Thyroid gland (tissue), 4 donors: Measurements from ENCODE around the gene DOCK8. TPM values are rescaled to one million over a fixed set of nuclear protein-coding genes. Genes with fewer than 3 reads are reported as not detected.

Experiments
- DNase-seq, 2 donors: peaks; one replicate each; pipeline ENCODE4 v3.0.0-alpha.2; 2019
- H3K27ac ChIP-seq, 3 donors: fragments of 200-600 bp; sonication (generic); 1 replicate in 2 of 3; 2 replicates in 1 of 3; pipeline ENCODE4 v1.5.1; 2016 to 2019; ENCODE audit warnings: mild to moderate bottlenecking in 1 of 3, moderate library complexity in 1 of 3
- H3K27me3 ChIP-seq: fragments of 200-600 bp; sonication (generic); one replicate; pipeline ENCODE4 v1.5.1; 2019
- H3K36me3 ChIP-seq, 2 donors: fragments of 200-600 bp; sonication (generic); one replicate each; pipeline ENCODE4 v1.5.1; 2016 to 2019
- H3K4me1 ChIP-seq, 2 donors: fragments of 200-600 bp; sonication (generic); one replicate each; pipeline ENCODE4 v1.5.1; 2017 to 2019
- H3K4me3 ChIP-seq, 3 donors: fragments of 200-600 bp; sonication (generic); replicated peaks in 1 of 3; 1 replicate in 2 of 3; 2 replicates in 1 of 3; pipeline ENCODE4 v1.5.1; 2016; ENCODE audit warnings: mild to moderate bottlenecking in 1 of 3
- H3K9me3 ChIP-seq: fragments of 200-600 bp; sonication (generic); one replicate; pipeline ENCODE4 v1.5.1; 2017
- POLR2A ChIP-seq, 2 donors: fragments of 450-650 bp; IDR thresholded peaks; one replicate each; pipeline ENCODE4 v1.6.1; 2017; ENCODE audit warnings: antibody characterized with exemption in 2 of 2, mild to moderate bottlenecking in 2 of 2, moderate library complexity in 1 of 2
- WGBS, 2 donors: methylation state at CpG; one replicate each; pipeline ENCODE4 v1.1.5; 2017; 5-methylcytosine and 5-hydroxymethylcytosine counted together
- intact Hi-C: fragments of 100-400 bp; cut with DNase I; formaldehyde crosslinking; loops from one replicate; pipeline ENCODE4 v1.15.1; 2023
- total RNA-seq, 4 donors: library from RNA; depleted of rRNA; stranded (reverse); fragments of >200 nt; gene quantifications; one replicate each; pipeline ENCODE4 v1.2.3, GENCODE V29; 2016
- TF ChIP-seq, protein P1 (sequence below), 6 experiments: fragments of 200-600 bp in 3 of 6; fragments of 450-650 bp in 3 of 6; sonication (generic) in 3 of 6; IDR thresholded peaks; one replicate each; pipeline ENCODE4 v1.5.1; 2016 to 2019; ENCODE audit warnings: antibody characterized with exemption in 6 of 6, mild to moderate bottlenecking in 2 of 6, inconsistent platforms in 1 of 6, moderate library complexity in 1 of 6

The DOCK8 gene
- total RNA-seq, 4 donors from 2014 or later: 10.1 to 19.5 (median 16.0) TPM

- H3K4me1 ChIP-seq: peaks cover 0 to 8% of the 10 kb centered on the region in 2 donors
- H3K27ac ChIP-seq: no peak overlapping the region
- H3K4me3 ChIP-seq: no peak overlapping the region
- no peaks in the 10 kb centered on the region for H3K9me3 ChIP-seq
- DNase-seq: no peak
- no peaks in the 10 kb centered on the region for H3K27me3 ChIP-seq
- intact Hi-C loops: no loop called here
- whole genome bisulfite sequencing, 2 donors: 69% methylated on average over 1 of the region's 1 CpG
- H3K36me3 ChIP-seq: no peaks in the 10 kb centered on the region
- TF ChIP-seq, protein P1, sequence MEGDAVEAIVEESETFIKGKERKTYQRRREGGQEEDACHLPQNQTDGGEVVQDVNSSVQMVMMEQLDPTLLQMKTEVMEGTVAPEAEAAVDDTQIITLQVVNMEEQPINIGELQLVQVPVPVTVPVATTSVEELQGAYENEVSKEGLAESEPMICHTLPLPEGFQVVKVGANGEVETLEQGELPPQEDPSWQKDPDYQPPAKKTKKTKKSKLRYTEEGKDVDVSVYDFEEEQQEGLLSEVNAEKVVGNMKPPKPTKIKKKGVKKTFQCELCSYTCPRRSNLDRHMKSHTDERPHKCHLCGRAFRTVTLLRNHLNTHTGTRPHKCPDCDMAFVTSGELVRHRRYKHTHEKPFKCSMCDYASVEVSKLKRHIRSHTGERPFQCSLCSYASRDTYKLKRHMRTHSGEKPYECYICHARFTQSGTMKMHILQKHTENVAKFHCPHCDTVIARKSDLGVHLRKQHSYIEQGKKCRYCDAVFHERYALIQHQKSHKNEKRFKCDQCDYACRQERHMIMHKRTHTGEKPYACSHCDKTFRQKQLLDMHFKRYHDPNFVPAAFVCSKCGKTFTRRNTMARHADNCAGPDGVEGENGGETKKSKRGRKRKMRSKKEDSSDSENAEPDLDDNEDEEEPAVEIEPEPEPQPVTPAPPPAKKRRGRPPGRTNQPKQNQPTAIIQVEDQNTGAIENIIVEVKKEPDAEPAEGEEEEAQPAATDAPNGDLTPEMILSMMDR (IDR thresholded peaks at IDR 0.05): no peak
- no peak for TF ChIP-seq POLR2A (IDR thresholded peaks at IDR 0.05)
Observed at GRCh38 chr9:257957-258356, 43.3 kb downstream of the DOCK8 start.

DNA sequence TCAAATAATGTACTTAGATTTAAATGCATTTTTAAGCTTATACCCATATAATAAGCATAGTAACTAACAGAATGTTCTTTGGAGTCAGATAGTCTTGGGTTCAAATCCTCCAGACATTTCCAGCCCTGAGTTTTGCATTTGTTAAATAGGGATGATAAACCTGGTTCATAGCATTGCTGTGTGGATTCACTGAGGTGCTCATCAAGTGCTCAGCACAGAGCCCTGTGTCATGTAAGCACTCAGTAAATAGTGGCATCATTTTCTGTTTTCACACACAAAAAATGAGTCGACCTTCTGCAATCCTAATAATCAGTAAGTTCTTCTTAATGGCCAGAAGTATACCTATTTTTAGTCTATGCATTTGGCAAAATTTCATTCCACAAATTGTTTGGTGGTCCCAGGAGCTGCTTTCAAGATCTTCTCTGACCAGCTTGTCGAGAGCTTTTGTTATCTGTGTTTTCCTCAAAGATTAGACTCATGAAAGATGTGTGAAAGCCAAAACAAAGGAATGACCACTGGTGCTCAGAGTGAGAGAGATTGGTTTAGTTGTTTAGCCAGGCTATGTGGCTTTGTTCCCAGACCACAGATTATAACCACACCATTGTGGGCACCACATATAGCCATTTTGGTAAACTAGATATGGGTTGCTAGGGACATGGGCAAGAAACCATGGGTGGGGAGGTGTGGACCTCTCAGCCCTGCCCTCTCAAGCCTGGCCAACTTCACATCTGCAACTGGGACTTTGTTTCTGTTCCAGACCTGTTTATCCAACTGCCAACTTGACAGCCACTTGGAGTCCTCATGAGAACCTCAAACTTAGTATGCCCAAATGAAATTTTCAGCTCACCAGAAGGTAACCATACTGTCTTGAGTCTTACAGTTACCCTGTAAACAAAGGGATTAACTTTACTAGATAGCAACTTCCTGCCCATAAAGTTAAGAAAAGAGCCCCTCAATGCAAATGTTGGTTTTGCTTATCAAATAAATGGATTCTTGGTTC, 45.0 kb downstream of the DOCK8 start:
- H3K4me3 ChIP-seq: no peak overlapping the region
- TF ChIP-seq POLR2A (IDR thresholded peaks at IDR 0.05): no peak
- TF ChIP-seq, protein P1 (IDR thresholded peaks at IDR 0.05): no peak
- no peaks in the 10 kb centered on the region for H3K4me1 ChIP-seq
- no peaks in the 10 kb centered on the region for H3K36me3 ChIP-seq
- no peaks in the 10 kb centered on the region for H3K27me3 ChIP-seq
- no peaks in the 10 kb centered on the region for H3K9me3 ChIP-seq
- intact Hi-C loops: no loop called here
- WGBS, 2 donors: 75 to 79% methylated on average over 2 of the region's 2 CpGs
- DNase-seq: no peak
- H3K27ac ChIP-seq: no peak overlapping the region

DNA sequence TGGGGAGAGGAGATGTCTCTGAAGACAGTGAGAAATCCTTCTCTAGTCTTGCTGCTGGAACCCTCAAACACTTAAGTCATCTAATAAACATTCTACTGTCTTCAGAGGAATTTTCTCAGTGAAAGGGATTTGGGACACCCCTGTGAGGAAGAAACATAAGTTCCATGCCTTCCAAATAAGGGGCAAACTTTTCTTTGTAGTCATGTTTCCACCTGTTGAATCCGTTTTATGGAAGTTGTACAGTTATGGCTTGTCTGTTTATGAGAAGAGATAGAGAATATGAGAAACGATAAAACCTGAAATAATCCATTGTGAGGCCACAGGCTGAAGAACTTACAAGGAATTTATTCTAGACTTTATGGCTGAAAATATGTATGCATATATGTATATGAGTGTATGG, 49.6 kb downstream of the DOCK8 start:
- TF ChIP-seq, protein P1 (IDR thresholded peaks at IDR 0.05): no peak
- no peak for TF ChIP-seq POLR2A (IDR thresholded peaks at IDR 0.05)
- no peak for DNase-seq
- no peaks in the 10 kb centered on the region for H3K4me1 ChIP-seq
- no peaks in the 10 kb centered on the region for H3K36me3 ChIP-seq
- H3K9me3 ChIP-seq: no peaks in the 10 kb centered on the region
- intact Hi-C loops: no loop called here
- H3K27me3 ChIP-seq: no peaks in the 10 kb centered on the region
- 65 to 76% methylated on average over 2 of the region's 2 CpGs for WGBS, 2 donors
- no peak overlapping the region for H3K4me3 ChIP-seq
- no peak overlapping the region for H3K27ac ChIP-seq

- Histone ChIP-seq H3K36me3 (no peaks in the 10 kb centered on the region), H3K4me1 (no peaks in the 10 kb centered on the region), H3K9me3 (no peaks in the 10 kb centered on the region), H3K27me3 (no peaks in the 10 kb centered on the region), H3K4me3 (no peak overlapping the region), H3K27ac (no peak overlapping the region)
- 79 to 84% methylated on average over 7 of the region's 7 CpGs for WGBS, 2 donors
- intact Hi-C loops: no loop called here
- DNase-seq: no peak
- no peak for TF ChIP-seq POLR2A (IDR thresholded peaks at IDR 0.05)
- TF ChIP-seq, protein P1 (IDR thresholded peaks at IDR 0.05): no peak
Observed at GRCh38 chr9:265209-265870, 50.7 kb downstream of the DOCK8 start.

- no peak for DNase-seq
- Histone ChIP-seq H3K27ac (no peak overlapping the region), H3K27me3 (no peaks in the 10 kb centered on the region), H3K4me3 (no peak overlapping the region), H3K36me3 (no peaks in the 10 kb centered on the region), H3K9me3 (no peaks in the 10 kb centered on the region), H3K4me1 (no peaks in the 10 kb centered on the region)
- no peak for TF ChIP-seq POLR2A (IDR thresholded peaks at IDR 0.05)
- TF ChIP-seq, protein P1 (IDR thresholded peaks at IDR 0.05): no peak
- intact Hi-C loops: no loop called here
- WGBS, 2 donors: 95 to 98% methylated on average over 2 of the region's 2 CpGs
Observed at GRCh38 chr9:266228-266627, 51.6 kb downstream of the DOCK8 start.
